K562 (cell line): ENCODE data around the gene EIF2S2. TPM values are rescaled to one million over a fixed set of nuclear protein-coding genes. Genes with fewer than 3 reads are reported as not detected.

ENCODE experiments used
- CEBPG ChIP-seq, 3 experiments: fragments of 200-800 bp in 1 of 3; sonication (Bioruptor generic) in 1 of 3; sonication (generic) in 1 of 3; formaldehyde crosslinking in 1 of 3; IDR thresholded peaks in 2 of 3; conservative IDR thresholded peaks in 1 of 3; 2 replicates each; pipeline versions ENCODE4 v1.6.1 to v1.8.0; 2016 to 2022; ENCODE audit warnings: missing compliant biosample characterization in 2 of 3, missing genetic modification characterization in 2 of 3, mild to moderate bottlenecking in 1 of 3, missing genetic modification reagents in 1 of 3
- DNMT1 ChIP-seq: fragments of 450-650 bp; IDR thresholded peaks from 2 replicates; pipeline ENCODE4 v1.6.1; 2016; ENCODE audit warnings: antibody characterized with exemption, mild to moderate bottlenecking
- EGR1 ChIP-seq: fragments of 450-650 bp; conservative IDR thresholded peaks from 2 replicates; pipeline ENCODE4 v1.6.1; 2017; ENCODE audit warnings: mild to moderate bottlenecking
- FOXA1 ChIP-seq: fragments of 450-650 bp; IDR thresholded peaks from 2 replicates; pipeline ENCODE4 v1.6.1; 2016; ENCODE audit warnings: mild to moderate bottlenecking, borderline replicate concordance
- FOXM1 ChIP-seq, 2 experiments: fragments of 450-650 bp in 1 of 2; sonication (generic) in 1 of 2; formaldehyde crosslinking in 1 of 2; IDR thresholded peaks; 2 replicates each; pipeline versions ENCODE4 v1.6.1 to v1.9.0; 2017 to 2022; ENCODE audit warnings: low read depth in 2 of 2, mild to moderate bottlenecking in 2 of 2, missing genetic modification reagents in 1 of 2, moderate library complexity in 1 of 2
- GATA2 ChIP-seq: sonication (generic); formaldehyde crosslinking; IDR thresholded peaks from 2 replicates; pipeline ENCODE4 v1.4.0; 2020; ENCODE audit warnings: mild to moderate bottlenecking, missing genetic modification reagents
- HDAC1 ChIP-seq, 2 experiments: fragments of 450-650 bp; IDR thresholded peaks; 2 replicates each; pipeline ENCODE4 v1.6.1; 2016 to 2017; ENCODE audit warnings: inconsistent platforms in 1 of 2, mild to moderate bottlenecking in 1 of 2, moderate library complexity in 1 of 2
- HDAC3 ChIP-seq: fragments of 450-650 bp; IDR thresholded peaks from 2 replicates; pipeline ENCODE4 v1.6.1; 2018; ENCODE audit warnings: borderline replicate concordance, mild to moderate bottlenecking, moderate library complexity; ENCODE audit not compliant: partially characterized antibody
- KDM4B ChIP-seq, 2 experiments: fragments of 450-650 bp in 1 of 2; sonication (generic) in 1 of 2; IDR thresholded peaks; 2 replicates each; pipeline ENCODE4 v1.6.1; 2016 to 2017; ENCODE audit warnings: borderline replicate concordance in 2 of 2, antibody characterized with exemption in 1 of 2, low read depth in 1 of 2, mild to moderate bottlenecking in 1 of 2
- KHSRP ChIP-seq: fragments of 450-650 bp; IDR thresholded peaks from 2 replicates; pipeline ENCODE4 v1.6.1; 2017
- RB1 ChIP-seq: fragments of 450-650 bp; IDR thresholded peaks from 2 replicates; pipeline ENCODE4 v1.6.1; 2017; ENCODE audit warnings: low read depth, mild to moderate bottlenecking
- RBM14 ChIP-seq: fragments of 200-400 bp; formaldehyde crosslinking; IDR thresholded peaks from 2 replicates; pipeline ENCODE4 v1.6.1; 2018; ENCODE audit warnings: low read depth, mild to moderate bottlenecking, low read length, moderate library complexity, borderline replicate concordance; ENCODE audit not compliant: insufficient read depth
- SRSF7 ChIP-seq: fragments of 200-400 bp; formaldehyde crosslinking; optimal IDR thresholded peaks from 2 replicates; pipeline ENCODE3; 2017; ENCODE audit warnings: mild to moderate bottlenecking, low read depth, low read length
- TGIF2 ChIP-seq: sonication (generic); formaldehyde crosslinking; IDR thresholded peaks from 2 replicates; pipeline ENCODE4 v1.8.1; 2022; ENCODE audit warnings: mild to moderate bottlenecking, missing genetic modification reagents, moderate library complexity
- USF1 ChIP-seq: sonication (generic); formaldehyde crosslinking; IDR thresholded peaks from 2 replicates; pipeline ENCODE4 v1.9.0; 2022; ENCODE audit warnings: mild to moderate bottlenecking, missing genetic modification reagents
- YBX1 ChIP-seq: fragments of 450-650 bp; IDR thresholded peaks from 2 replicates; pipeline ENCODE4 v1.7.1; 2016; ENCODE audit warnings: mild to moderate bottlenecking
- ZBTB43 ChIP-seq: sonication (generic); formaldehyde crosslinking; IDR thresholded peaks from 2 replicates; pipeline ENCODE4 v1.8.0; 2023; ENCODE audit warnings: mild to moderate bottlenecking, missing genetic modification reagents
- ZBTB7A ChIP-seq: IDR thresholded peaks from 2 replicates; pipeline ENCODE4 v1.6.1; 2011; ENCODE audit warnings: low read depth, mild to moderate bottlenecking, low read length, moderate library complexity, borderline replicate concordance; ENCODE audit not compliant: control insufficient read depth
- ZFX ChIP-seq: sonication (generic); formaldehyde crosslinking; IDR thresholded peaks from 2 replicates; pipeline ENCODE4 v1.8.0; 2022; ENCODE audit warnings: mild to moderate bottlenecking, missing genetic modification reagents, moderate library complexity
- ZNF121 ChIP-seq: sonication (generic); formaldehyde crosslinking; conservative IDR thresholded peaks from 2 replicates; pipeline ENCODE4 v1.8.0; 2022; ENCODE audit warnings: missing genetic modification reagents
- ZNF277 ChIP-seq: fragments of 250-450 bp; sonication (Bioruptor Pico); IDR thresholded peaks from 2 replicates; pipeline ENCODE4 v1.8.0; 2022; ENCODE audit warnings: inconsistent platforms, mild to moderate bottlenecking, moderate library complexity, borderline replicate concordance
- ZNF282 ChIP-seq: sonication (generic); formaldehyde crosslinking; IDR thresholded peaks from 2 replicates; pipeline ENCODE4 v1.8.1; 2023; ENCODE audit warnings: missing genetic modification reagents
- ZNF408 ChIP-seq: fragments of 250-450 bp; sonication (Bioruptor Pico); IDR thresholded peaks from 2 replicates; pipeline ENCODE4 v1.4.0; 2020; ENCODE audit warnings: low read depth, mild to moderate bottlenecking, moderate library complexity
- ZNF586 ChIP-seq: fragments of 450-650 bp; formaldehyde crosslinking; conservative IDR thresholded peaks from 2 replicates; pipeline ENCODE4 v1.4.0; 2020; ENCODE audit warnings: mild to moderate bottlenecking, moderate library complexity
- ZNF696 ChIP-seq: fragments of 250-450 bp; sonication (Bioruptor Pico); conservative IDR thresholded peaks from 2 replicates; pipeline ENCODE4 v1.4.0; 2020; ENCODE audit warnings: mild to moderate bottlenecking, moderate library complexity
- ZNF75A ChIP-seq: fragments of 450-650 bp; formaldehyde crosslinking; IDR thresholded peaks from 2 replicates; pipeline ENCODE4 v1.4.0; 2020; ENCODE audit warnings: mild to moderate bottlenecking
- ZNF77 ChIP-seq: fragments of 250-450 bp; sonication (Bioruptor Pico); IDR thresholded peaks from 2 replicates; pipeline ENCODE4 v1.5.0; 2020
- ZNF780A ChIP-seq: fragments of 250-450 bp; sonication (Bioruptor Pico); IDR thresholded peaks from 2 replicates; pipeline ENCODE4 v1.5.0; 2021; ENCODE audit warnings: mild to moderate bottlenecking
- polyA plus RNA-seq, 8 experiments: library from polyadenylated mRNA; depleted of rRNA in 4 of 8; stranded (reverse) in 5 of 8; unstranded in 3 of 8; fragments of >200 nt; fragmentation: Nextera tagmentation in 2 of 8; fragmentation: Illumina TruSeq in 1 of 8; extraction: Ambion mirVana in 2 of 8; extraction: Trizol in 1 of 8; gene quantifications; 2 replicates each; pipeline versions ENCODE4 v1.2.1 to v1.2.3, GENCODE V29; 2011 to 2014; ENCODE audit warnings: inconsistent platforms in 1 of 8, missing spikeins in 1 of 8
- total RNA-seq, 7 experiments: library from RNA; depleted of rRNA in 6 of 7; stranded (reverse); fragments of >200 nt in 6 of 7; fragmentation: Illumina TruSeq in 2 of 7; extraction: Trizol in 2 of 7; gene quantifications; 2 replicates each; pipeline versions ENCODE4 v1.2.1 to v1.2.3, GENCODE V29; 2011 to 2021; ENCODE audit warnings: low replicate concordance in 1 of 7

EIF2S2 gene
- total and polyA plus RNA-seq, 9 of the 15 experiments (the other 6 are each of a cell fraction or from before 2014, with no cell fraction given), result 79.7 to 220 (median 154) TPM

- TF ChIP-seq USF1 (CRISPR knock-in tag) (peak; percentile 33; the same call in 1 of the 2 replicates), ZNF121 (no peak), ZBTB7A (no peak), FOXA1 (no peak), CEBPG (CRISPR knock-in tag; IDR thresholded peaks at IDR 0.05) (no peak), CEBPG (tag; conservative IDR thresholded peaks at IDR 0.05 in 1 of 2, IDR thresholded peaks at IDR 0.05 in 1 of 2) (no peak), ZFX (CRISPR knock-in tag) (peak; percentile 20; the same call in 1 of the 2 replicates), HDAC1 (IDR thresholded peaks at IDR 0.05) (peak in 1 of 2 experiments; percentile 96; a peak in 2 of 4 replicates), ZNF408 (CRISPR knock-in tag) (no peak), KHSRP (no peak), YBX1 (no peak), HDAC3 (peak; percentile 81), RB1 (no peak), ZNF77 (CRISPR knock-in tag) (no peak), DNMT1 (no peak), ZNF780A (CRISPR knock-in tag) (no peak), SRSF7 (no peak), ZNF696 (CRISPR knock-in tag) (no peak), FOXM1 (IDR thresholded peaks at IDR 0.05; ENCODE audit: low read depth) (peak; percentile 76; the same call in 1 of the 2 replicates), FOXM1 (CRISPR knock-in tag; IDR thresholded peaks at IDR 0.05; ENCODE audit: low read depth) (no peak), TGIF2 (CRISPR knock-in tag) (no peak), ZNF282 (CRISPR knock-in tag) (no peak), ZNF277 (no peak), ZBTB43 (no peak), KDM4B (IDR thresholded peaks at IDR 0.05; ENCODE audit: borderline replicate concordance in 2 of 2, low read depth in 1 of 2) (no peak), RBM14 (no peak), GATA2 (peak; percentile 91), ZNF75A (CRISPR knock-in tag) (no peak), ZNF586 (CRISPR knock-in tag) (no peak), EGR1 (no peak)
These were observed 26.5 kb downstream of the EIF2S2 start (continued) for GRCh38 chr20:34085544-34086040.
